ENCODE results near the gene RCN2.

Gene RCN2

GRCh38 chr15:76994971-76995945, 63.7 kb downstream of the RCN2 start, which contains the start of gene PSTPIP1:
Gene PSTPIP1 (plus strand): TSS chr15:76995126. CDS start chr15:76995574, 448 bp downstream.
- DNase-seq, result peak; percentile 68

- no peak for DNase-seq
Measured at GRCh38 chr15:76996076-76996525, 64.6 kb downstream of the RCN2 start.

- DNase-seq, result peak; percentile 47
Measured at GRCh38 chr15:76996526-76997401, 65.2 kb downstream of the RCN2 start.

GRCh38 chr15:76998663-76999285, 67.2 kb downstream of the RCN2 start:
- DNase-seq, result no peak

GRCh38 chr15:76999996-77000395, 68.4 kb downstream of the RCN2 start:
- no peak for DNase-seq

GRCh38 chr15:77001351-77001750, 69.8 kb downstream of the RCN2 start:
- DNase-seq, result no peak

GRCh38 chr15:77001966-77002365, 70.4 kb downstream of the RCN2 start:
- no peak for DNase-seq

- DNase-seq, result no peak
Measured at GRCh38 chr15:77002436-77002835, 70.9 kb downstream of the RCN2 start.

- peak; percentile 75 for DNase-seq
Measured at GRCh38 chr15:77002954-77003912, 71.7 kb downstream of the RCN2 start.
